HL-60/S4 (cell line): Measurements from ENCODE around the gene MAPK12.

ENCODE experiments used
- in situ Hi-C: fragments of 300-500 bp; cut with MboI; formaldehyde crosslinking; loops from 2 replicates; pipeline ENCODE4 v1.14.3; 2022; ENCODE audit warnings: low sequenced_read_pairs

Gene MAPK12

GRCh38 chr22:50299785-50300619 lies 38.5 kb upstream of the MAPK12 start:
- in situ Hi-C loops = no loop called here

DNA sequence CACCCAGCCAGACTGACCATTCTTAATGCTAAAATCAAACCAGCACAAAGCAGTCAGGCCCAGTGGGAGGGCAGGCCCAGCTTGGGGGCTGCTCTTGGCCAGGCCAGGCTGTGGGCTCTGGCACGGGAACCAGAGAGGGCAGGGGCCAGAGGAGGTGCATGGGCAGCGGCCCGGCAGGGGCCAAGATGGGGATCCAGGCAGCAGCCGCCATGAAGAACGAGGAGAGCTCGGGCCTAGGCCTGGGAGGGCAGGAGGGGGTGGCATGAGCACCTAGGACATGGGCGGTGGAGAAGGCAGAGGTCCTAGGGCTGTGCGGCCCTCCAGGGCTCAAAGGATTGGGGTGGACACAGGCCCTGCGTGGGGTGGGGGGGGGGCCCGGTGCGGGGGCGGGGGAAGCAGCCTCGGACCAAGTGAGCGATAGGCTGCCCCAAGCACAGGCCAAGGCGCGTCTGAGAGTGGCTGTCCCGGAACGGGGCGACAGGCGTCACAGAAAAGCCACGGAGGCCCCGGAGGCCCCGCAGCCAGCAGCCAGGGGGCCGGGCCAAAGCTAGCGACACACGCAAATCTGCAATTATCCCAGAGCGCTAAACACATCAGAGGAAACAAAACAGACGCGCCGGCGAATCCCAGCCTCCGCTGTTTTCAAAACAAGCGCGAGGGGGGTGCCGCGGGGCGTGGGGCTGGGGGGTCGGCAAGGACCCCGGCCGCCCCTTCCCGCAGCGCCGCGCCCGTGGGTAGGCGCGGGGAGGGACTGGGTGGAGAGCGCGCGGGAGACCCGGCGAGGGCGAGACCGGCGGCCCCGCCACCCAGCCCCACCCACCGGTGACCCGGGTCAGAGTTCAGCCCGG lies 37.7 kb upstream of the MAPK12 start:
- in situ Hi-C loops = no loop called here

GRCh38 chr22:50298266-50298637 lies 36.8 kb upstream of the MAPK12 start:
- in situ Hi-C loops = no loop called here

DNA sequence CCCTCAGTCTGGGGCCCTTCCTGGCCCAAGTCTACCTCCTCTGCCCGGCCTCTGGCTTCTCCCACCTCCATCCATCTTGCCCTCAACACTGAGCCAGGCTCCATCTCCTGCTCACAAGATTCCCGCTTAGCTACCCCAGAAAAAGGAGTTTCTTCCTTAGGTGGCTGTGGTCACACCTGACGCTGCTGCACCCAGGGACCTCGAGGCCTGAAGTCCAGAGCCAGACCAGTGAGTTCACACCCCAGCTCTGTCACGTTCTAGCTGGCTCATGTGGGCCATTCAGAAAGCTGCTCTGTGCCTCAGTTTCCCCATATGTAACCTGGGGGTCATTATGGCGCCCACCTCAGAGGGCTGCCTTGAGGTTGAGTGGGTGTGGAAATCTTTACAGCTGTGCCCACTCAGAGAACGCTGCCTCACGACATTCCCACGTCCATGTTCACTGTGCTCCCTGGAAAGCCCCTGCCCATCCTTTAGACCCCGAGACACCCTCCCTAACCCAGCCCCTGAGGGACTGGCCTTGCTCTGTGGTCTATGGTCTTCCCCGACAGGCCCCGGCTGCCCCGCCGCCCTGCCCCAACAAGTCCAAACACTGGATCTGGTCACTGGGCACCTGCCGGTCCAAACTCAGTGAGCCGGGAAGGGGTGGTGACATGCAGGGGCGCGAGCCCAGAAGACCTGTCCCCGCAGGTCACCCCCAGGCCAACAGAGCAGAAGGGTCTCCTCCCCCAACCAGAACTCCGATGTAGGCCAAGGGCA lies 36.2 kb upstream of the MAPK12 start:
- in situ Hi-C loops = no loop called here

GRCh38 chr22:50296658-50297490 lies 35.4 kb upstream of the MAPK12 start:
- in situ Hi-C loops = no loop called here

DNA sequence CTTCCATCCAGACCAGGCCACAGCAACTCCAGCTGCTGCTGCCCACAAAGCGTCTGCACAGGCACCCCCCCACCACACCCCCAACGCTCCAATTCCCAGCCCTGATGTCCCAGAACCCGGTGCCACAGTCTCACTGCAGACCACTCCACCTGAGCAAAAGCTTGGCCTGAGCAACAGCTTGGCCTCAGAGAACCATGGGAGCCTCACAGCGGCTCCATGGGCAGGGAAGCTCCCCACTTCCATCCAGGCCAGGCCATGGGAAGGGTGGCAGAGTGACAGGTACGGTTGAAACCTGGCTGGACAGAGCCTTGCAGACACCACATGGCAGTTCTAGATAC lies 32.8 kb upstream of the MAPK12 start:
- in situ Hi-C loops = no loop called here

GRCh38 chr22:50293441-50294318 lies 32.2 kb upstream of the MAPK12 start:
- in situ Hi-C loops = no loop called here

DNA sequence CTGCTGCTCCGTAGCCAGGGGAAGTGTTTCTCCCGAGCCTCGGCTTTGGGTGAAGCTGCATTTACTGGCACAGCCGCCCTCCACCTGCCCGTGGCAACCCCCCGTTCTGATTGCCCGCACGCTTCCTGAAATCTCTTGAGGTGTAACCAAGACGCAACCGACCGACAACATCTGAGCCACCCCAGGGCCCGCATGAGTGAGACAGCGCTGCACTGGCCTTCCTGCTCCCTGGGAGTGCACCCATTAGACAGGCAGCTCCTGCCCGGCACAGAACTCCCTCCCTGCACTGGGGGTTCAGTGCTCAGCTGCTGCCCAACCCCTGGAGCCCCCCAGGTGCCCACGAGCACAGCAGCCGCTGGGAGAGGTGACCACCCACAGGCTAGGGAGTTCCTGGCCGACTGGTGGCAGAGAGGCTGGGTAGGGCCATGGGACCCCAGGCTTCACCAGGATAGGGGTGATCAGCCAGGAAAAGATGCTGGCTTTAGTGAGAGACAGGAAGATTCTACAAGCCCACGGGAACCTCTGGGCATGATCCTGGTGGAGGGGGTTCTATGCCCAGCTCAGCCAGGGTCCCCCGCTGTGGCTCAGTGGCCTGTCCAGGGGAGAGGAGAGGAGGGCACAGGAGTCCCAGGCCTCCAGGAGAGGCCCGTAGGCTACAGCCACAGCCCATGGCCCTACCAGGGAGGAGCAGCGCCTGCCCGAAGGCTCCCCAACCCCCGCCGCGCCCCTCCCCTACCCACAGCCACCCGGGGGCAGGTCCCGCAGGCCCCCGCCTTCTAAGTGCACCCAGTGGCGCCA lies 31.4 kb upstream of the MAPK12 start:
- in situ Hi-C loops = no loop called here

DNA sequence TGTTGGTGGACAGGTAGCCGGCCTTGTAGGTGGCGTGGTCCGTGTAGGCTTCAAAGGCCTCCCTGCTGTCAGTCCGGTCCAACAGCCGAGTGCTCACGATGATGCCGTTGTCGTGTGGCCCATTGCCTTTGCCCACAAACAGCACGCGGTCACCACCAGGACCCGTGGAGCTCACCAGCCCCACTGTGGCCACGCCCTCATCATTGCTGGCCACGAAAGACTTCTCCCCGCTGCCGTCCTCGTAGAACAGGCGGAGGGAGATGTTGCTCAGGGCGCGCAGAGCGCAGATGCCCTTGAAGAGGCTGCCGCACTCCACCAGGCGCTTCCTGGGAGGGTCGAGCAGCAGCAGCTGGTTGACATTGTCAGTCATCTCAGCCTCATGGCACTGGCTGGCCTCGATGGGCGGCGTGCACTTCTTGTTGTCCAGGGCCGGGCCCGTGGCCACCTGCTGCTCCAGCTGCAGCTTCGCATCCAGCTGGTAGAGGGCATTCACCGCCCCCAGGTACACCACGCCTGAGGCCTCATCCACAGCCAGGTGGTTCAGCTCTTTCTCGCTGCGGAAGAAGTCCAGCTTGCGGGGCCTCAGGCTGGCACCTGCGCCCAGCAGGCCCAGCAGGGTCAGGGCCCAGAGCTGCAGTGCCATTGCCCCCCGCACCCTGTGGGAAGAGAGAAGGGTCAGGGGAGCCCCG lies 28.6 kb upstream of the MAPK12 start:
- in situ Hi-C loops = no loop called here

DNA sequence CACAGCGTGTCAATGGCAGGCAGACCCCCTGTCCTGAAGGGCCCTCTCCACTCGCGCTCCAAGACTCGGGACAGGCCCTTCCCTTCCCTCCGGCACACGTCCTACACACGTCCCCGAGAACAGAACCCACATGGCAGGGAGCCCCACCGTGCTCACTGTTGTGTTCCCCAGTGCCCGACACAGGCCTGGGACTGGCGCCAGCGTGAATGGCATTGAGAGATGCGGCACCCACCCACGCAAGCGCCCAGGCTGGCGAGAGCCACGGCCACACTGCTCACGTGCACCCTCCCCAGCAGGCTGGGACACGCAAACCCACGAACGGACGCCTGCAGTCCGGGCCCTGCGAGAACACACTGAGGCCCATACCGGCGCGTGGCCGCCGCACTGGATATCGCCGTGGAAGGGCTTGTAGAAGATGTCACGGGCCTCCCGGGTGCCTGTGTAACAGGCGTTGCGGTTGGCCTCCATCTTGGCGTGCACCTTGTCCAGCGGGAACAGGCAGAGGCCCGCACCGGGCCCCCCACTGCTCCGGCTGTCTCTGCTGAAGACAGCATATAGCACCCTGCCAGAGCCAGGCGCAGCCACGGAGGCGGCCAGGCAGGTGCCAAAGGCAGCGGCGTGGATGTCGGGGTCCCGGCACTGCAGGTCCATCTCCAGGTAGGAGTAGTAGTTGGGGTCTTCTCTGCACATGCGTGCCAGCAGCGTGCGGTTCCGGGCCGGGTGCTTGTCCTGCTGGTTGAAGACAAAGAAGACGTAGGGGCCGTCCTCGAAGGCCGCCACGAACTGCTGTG lies 27.9 kb upstream of the MAPK12 start:
- in situ Hi-C loops = no loop called here

DNA sequence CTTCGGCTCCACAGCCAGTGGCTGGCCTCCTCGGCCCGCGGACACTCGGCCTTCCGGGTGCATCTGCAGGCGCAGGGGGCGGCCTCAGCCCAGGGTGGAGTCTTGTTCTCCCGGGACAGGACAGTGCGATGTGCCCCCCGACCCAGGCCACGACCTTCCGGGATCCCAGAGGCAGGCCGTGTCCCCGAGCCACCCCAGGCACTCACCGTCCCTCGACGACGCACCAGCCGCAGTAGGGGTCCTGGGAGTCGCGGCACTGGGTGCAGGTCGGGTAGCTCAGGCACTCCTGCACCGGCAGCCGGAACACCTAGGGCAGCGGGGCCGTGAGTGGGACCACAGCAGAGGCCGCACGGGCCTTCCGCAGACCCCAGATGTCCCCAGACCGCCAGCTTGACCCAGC lies 26.2 kb upstream of the MAPK12 start:
- in situ Hi-C loops = no loop called here

DNA sequence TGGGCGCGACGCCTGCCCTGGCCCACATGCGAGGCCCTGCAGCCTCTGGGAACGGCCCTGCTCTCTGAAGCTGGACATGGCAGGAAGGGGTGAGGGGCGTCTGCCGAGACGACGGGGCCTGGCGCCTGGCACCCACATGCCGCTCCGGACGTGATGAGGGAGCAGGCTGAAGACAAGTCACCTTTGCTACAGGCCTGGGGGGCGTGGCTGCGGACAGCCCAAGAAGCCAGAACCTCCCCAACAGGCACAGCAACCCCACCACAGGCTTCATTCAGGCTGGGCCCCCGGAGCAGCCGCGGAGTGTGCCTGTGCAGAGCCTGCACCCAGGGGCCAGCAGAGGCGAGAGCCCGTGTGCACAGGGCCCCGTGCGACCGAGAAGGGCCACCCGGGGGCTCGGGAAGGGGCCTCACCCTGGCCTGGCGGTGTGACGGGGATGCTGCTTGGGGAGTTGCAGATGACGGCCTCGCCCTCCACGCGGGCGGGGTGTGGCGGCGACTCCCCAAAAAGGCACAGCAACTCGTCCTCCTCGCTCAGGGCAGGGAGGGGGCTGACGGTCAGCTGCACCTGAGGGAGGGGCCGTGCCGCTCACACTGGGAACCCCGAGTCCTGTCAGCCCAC lies 25.3 kb upstream of the MAPK12 start:
- in situ Hi-C loops = no loop called here

DNA sequence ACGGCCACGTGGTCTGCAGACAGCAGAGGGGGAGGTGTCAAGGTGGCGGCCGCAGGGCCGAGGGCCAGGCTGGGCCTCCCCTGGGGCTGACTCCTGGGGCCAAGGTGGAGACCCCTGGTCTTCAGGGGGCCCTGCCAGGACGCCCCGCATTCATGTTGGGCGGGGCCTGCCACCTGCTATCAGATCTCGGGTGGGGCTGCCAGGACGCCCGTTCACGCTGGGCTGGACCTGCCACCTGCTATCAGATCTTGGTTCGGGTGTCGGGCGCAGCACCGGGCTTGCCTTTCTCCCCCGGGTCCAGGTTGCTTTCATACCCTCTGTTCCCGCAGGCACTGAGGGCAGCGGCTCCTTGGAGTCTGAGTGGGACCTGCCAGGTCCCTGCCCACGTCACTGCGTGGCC lies 24.8 kb upstream of the MAPK12 start:
- in situ Hi-C loops = no loop called here

DNA sequence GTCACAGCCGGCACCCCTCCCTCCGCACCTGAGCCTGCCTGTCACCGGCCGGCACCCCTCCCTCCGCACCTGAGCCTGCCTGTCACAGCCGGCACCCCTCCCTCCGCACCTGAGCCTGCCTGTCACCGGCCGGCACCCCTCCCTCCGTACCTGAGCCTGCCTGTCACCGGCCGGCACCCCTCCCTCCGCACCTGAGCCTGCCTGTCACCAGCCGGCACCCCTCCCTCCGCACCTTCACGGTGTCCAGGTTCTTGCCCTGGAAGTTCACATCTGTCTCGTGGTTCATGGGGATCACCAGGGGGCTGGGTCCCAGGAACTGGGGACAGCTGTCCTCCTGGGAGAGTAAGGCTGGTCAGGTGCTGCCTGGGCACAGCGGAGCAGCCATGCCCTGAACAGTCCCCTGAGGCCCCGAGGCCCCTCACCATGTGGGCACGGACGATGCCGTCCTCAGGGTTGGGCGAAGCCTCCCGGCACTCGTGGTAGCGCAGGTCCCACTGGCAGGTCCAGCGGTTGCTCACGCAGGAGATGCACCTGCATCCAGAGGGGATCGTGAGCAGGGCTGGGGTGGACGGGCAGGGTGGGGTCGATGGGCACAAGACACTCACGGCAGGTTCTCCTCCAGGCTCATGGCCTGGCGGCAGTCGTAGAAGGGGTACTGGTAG lies 24.2 kb upstream of the MAPK12 start:
- in situ Hi-C loops = no loop called here

GRCh38 chr22:50284479-50284878 lies 23.0 kb upstream of the MAPK12 start:
- in situ Hi-C loops = no loop called here

GRCh38 chr22:50283821-50284220 lies 22.3 kb upstream of the MAPK12 start:
- in situ Hi-C loops = no loop called here
